Cardiac fibroblast (primary cell): ENCODE results near the gene NDST1.

Experiments used
- DNase-seq, 2 donors: peaks; one replicate each; pipeline versions ENCODE4 v3.0.0 to v3.0.0-alpha.2; 2010; ENCODE audit warnings: low read depth in 2 of 2
- H3K4me3 ChIP-seq, 2 donors: replicated peaks in 1 of 2; 1 replicate in 1 of 2; 2 replicates in 1 of 2; pipeline ENCODE4 v1.5.1; 2011; ENCODE audit warnings: low read depth in 2 of 2, low read length in 2 of 2, mild to moderate bottlenecking in 2 of 2, moderate library complexity in 1 of 2
- TF ChIP-seq, protein P1 (sequence below): IDR thresholded peaks from one replicate; pipeline ENCODE4 v1.5.1; 2011; ENCODE audit warnings: low read depth, mild to moderate bottlenecking, low read length, inconsistent platforms

The NDST1 gene

DNA sequence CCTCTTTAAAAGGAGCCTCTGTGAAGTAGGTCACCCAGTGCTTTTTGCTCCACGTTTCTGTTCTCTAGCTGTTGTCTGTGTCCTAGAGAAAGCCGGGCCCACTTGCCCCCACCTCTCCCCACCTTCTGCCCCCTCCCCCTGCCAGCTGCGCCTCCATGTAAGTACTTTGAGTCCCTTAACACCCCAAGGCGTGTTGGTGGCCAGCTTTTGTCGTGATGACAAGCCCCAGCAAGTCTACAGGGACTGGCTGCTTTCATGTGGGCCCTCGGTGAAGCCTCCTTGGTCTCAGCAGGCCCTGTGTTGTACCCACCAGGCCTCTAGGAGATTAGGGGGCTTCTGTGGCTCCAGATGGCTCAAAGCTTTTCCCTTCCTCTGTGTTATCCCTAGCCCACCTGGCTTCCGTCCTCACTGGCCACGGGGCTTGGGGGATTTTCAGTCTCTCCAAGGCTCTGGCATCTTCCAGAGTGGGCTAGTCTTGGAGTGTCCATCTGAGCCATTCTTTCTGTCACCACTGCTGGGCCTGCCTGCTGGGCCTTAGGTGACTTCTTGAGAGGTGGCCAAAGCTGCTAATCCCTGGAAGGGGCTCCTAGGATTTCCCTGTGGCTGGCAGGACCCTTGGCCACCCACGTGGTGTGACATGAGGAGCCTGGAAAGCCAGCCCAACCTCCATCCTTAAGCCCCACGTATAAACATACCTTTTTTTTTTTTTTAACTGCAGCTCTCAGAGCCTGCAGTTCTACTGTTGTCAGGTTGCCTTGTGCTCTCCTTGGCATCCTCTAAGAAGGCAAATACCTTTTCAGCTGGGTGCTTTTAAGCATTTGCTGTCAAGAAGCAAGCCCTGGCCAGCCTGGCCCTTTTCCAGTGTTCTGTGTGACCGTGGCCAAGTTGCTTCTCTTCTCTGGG, 1.1 kb upstream of the NDST1 start:
- TF ChIP-seq, protein P1, sequence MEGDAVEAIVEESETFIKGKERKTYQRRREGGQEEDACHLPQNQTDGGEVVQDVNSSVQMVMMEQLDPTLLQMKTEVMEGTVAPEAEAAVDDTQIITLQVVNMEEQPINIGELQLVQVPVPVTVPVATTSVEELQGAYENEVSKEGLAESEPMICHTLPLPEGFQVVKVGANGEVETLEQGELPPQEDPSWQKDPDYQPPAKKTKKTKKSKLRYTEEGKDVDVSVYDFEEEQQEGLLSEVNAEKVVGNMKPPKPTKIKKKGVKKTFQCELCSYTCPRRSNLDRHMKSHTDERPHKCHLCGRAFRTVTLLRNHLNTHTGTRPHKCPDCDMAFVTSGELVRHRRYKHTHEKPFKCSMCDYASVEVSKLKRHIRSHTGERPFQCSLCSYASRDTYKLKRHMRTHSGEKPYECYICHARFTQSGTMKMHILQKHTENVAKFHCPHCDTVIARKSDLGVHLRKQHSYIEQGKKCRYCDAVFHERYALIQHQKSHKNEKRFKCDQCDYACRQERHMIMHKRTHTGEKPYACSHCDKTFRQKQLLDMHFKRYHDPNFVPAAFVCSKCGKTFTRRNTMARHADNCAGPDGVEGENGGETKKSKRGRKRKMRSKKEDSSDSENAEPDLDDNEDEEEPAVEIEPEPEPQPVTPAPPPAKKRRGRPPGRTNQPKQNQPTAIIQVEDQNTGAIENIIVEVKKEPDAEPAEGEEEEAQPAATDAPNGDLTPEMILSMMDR = no peak
- DNase-seq = no peak
- H3K4me3 ChIP-seq = no peak overlapping the region

DNA sequence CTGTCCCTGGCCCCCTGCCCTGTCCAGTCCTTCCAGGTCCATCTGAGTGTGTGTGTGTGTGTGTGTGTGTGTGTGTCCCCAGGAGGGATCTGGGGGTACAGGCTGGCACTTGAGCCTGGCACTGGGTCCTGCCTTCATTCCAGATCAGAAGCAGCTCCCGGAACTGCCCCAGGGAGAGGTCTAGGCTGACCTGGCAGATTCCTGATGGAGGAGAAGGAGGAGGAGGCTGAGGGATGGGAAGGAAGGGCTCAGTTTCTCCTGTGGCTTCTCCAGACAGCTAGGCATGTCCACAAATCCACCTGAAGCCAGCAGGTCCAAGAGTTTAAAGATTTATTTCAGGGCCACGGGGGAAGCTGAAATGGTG, 328 bp downstream of the NDST1 start:
- TF ChIP-seq, protein P1 = no peak
- DNase-seq = no peak

DNA sequence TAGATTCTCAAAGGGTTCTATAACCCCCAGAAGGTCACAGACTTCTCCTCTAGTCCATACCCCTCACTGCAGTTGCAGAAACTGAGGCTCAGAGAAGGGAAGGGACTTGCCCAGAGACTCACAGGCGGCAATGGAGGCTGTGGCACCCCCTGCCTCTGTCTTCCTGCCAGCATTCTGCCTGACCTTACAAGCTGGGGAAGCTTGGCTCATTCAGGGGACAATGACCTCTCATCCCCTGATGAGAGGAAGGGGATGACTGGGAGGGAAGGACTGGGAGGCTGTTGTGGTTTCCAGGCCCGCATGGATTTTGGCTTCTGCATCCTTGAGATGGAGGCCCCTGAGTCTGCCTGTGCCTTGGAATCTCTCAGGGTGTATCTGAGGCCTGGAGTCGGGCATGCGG, 897 bp downstream of the NDST1 start:
- TF ChIP-seq, protein P1 = no peak
- no peak for DNase-seq
- H3K4me3 ChIP-seq = no peak overlapping the region

More for the DNA sequence above, 328 bp downstream of the NDST1 start:
- no peak overlapping the region for H3K4me3 ChIP-seq

DNA sequence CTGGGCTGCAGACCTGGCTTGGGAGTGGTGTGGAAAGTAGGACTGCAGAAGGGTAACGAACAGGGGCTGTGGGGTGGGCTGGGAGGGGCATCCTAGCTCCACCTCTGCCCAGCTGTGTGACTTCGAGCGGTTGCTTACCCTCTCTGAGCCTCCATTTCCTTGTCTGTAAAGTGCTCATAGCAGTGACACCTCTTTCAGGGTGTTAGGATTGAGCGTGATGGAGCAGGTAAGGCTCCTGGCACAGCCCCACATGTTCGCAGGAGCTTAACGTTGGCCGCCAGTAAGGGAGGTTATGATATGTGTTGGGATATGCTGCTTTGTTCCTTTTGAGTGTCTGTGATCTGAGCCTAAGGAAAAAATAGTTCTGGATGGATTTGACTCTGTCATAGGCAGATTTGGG, 2.1 kb downstream of the NDST1 start:
- DNase-seq = no peak
- TF ChIP-seq, protein P1 = no peak
- H3K4me3 ChIP-seq = no peak overlapping the region

DNA sequence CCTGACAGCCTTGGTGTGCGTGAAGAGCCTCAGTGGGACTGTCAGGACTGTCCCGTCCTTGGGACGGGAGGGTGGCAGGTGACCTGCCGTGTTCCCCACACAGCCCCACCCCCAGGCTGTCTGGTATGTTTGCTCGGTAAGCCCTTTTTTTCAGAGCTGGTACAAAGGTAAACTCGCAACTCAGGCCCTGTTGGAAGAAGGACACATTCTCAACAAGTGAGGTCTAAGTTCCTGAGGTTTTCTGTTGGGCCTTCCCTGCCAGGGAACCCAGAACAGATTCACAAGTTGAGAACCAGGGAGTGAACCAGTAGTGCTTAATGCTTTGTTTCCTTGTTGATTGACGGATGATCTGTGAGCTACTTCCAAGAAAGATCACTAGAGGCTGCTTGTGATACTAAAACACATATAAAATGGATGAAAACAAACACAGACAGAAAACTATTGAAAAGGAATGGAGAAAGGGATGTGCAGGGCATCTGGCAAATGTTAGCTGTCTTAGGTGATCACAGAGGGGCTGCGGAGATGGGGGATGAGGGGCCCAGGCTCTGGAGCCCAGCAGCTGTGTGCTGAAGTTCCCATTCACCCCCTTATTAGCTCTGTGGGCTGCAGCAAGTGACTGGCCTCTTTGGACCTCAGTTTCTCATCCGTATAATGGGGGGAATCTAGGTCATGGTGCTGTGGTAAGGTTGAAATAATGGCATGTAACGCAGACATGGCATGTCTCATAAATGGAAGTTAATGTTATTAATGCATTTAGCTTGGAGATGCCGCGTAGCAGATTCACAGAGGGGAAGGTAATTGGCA, 2.7 kb downstream of the NDST1 start:
- no peak for DNase-seq
- TF ChIP-seq, protein P1 = no peak
- H3K4me3 ChIP-seq = no peak overlapping the region

DNA sequence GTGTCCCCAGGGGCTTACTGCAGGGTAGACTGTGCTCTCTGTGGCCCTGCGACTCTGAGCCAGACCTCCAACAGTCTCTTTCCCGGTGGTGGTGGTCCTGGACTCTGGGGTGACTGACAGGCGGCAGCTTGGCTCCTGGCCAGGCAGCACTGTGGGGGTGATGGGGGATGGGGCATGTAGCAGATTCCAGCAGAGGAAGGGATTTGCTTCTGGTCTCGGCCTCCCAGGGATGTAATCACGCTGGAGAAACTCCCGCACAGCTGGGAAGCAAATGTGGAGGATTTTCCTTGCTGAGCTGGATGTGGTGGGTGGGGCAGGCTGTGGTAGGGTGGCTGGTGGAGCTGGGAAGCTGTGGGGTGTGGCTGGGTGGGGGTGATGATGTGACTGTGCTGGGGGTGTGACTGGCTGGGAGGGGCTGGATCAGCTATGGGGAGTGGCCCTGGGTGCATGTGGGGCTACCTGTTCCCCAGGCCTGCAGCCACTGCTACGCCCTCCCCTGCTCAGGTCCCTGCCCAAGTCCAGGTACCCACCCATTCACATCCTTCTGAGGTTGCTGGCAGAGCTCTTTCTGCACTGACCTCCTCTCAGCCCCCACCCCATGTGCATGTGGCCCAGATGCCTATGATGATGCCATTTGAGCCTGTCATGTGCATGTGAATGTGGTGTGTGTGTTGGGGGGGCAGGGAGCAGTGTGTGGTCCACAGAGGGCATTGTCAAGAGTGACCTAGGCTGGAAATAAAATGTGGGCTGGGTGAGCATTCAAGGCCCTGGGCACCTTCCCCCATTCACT, 3.8 kb downstream of the NDST1 start:
- H3K4me3 ChIP-seq = no peak overlapping the region
- TF ChIP-seq, protein P1 = no peak
- peak; percentile 40 to 55 for DNase-seq
